ENCODE results near the gene AFTPH.

DNA sequence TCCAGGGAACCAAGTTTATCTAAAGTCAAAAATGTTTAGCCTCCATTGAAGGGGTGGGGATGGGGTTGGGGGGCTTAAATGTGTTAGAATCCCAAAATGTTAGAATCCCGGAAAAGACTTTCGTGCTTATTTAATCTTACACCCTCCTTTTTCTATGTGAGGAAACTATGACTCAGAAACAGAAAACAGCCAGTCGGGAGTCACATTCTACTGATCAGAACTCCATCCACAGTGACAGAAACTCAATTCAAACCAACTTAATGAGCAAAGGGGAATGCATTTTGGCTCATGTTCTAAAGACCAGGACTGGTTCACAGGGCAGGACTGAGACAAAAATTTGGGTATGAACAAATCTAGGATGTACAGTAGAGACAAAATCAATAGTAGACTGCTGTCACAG, 31.9 kb upstream of the AFTPH start:
- TF ChIP-seq, protein P1, sequence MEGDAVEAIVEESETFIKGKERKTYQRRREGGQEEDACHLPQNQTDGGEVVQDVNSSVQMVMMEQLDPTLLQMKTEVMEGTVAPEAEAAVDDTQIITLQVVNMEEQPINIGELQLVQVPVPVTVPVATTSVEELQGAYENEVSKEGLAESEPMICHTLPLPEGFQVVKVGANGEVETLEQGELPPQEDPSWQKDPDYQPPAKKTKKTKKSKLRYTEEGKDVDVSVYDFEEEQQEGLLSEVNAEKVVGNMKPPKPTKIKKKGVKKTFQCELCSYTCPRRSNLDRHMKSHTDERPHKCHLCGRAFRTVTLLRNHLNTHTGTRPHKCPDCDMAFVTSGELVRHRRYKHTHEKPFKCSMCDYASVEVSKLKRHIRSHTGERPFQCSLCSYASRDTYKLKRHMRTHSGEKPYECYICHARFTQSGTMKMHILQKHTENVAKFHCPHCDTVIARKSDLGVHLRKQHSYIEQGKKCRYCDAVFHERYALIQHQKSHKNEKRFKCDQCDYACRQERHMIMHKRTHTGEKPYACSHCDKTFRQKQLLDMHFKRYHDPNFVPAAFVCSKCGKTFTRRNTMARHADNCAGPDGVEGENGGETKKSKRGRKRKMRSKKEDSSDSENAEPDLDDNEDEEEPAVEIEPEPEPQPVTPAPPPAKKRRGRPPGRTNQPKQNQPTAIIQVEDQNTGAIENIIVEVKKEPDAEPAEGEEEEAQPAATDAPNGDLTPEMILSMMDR (IDR thresholded peaks at IDR 0.05; ENCODE audit: insufficient read depth, low read length, poor library complexity, severe bottlenecking): no peak
- no peak for TF ChIP-seq EZH2phosphoT487 (conservative IDR thresholded peaks at IDR 0.05; ENCODE audit: low read length)
